Liver (tissue), 9 donors: ENCODE measurements around the gene DIAPH3. TPM values are rescaled to one million over a fixed set of nuclear protein-coding genes. Genes with fewer than 3 reads are reported as not detected.
A peak's percentile ranks its signal among the peaks of the same experiment; 100 is the strongest.

Source experiments
- DNase-seq: peaks from one replicate; pipeline ENCODE4 v3.0.0-alpha.2; 2017; ENCODE audit warnings: low spot score
- H3K27ac ChIP-seq, 2 donors: one replicate each; pipeline ENCODE4 v1.7.0; 2013; ENCODE audit warnings: inconsistent platforms in 2 of 2, low read length in 2 of 2, control low read depth in 1 of 2, low read depth in 1 of 2, mild to moderate bottlenecking in 1 of 2
- H3K27me3 ChIP-seq, 4 donors: one replicate each; pipeline versions ENCODE4 v1.6.1 to v1.7.0; 2013; ENCODE audit warnings: low read length in 3 of 4, inconsistent platforms in 1 of 4, mild to moderate bottlenecking in 1 of 4, moderate library complexity in 1 of 4; ENCODE audit not compliant: control insufficient read depth in 4 of 4, insufficient read depth in 4 of 4
- H3K36me3 ChIP-seq, 4 donors: one replicate each; pipeline versions ENCODE4 v1.6.1 to v1.7.0; 2013; ENCODE audit warnings: low read length in 3 of 4, mild to moderate bottlenecking in 3 of 4, low read depth in 1 of 4, moderate library complexity in 1 of 4; ENCODE audit not compliant: control insufficient read depth in 4 of 4, insufficient read depth in 3 of 4
- H3K4me1 ChIP-seq, 4 donors: one replicate each; pipeline versions ENCODE4 v1.6.1 to v1.7.0; 2013; ENCODE audit warnings: low read length in 3 of 4, mild to moderate bottlenecking in 3 of 4, moderate library complexity in 1 of 4; ENCODE audit not compliant: control insufficient read depth in 4 of 4, insufficient read depth in 4 of 4
- H3K4me3 ChIP-seq, 3 donors: one replicate each; pipeline versions ENCODE4 v1.6.1 to v1.7.0; 2013; ENCODE audit warnings: low read length in 3 of 3, control low read depth in 1 of 3, low read depth in 1 of 3, mild to moderate bottlenecking in 1 of 3
- H3K9ac ChIP-seq, 2 donors: one replicate each; pipeline ENCODE4 v1.7.0; 2013; ENCODE audit warnings: low read length in 2 of 2, mild to moderate bottlenecking in 2 of 2, moderate library complexity in 2 of 2, control low read depth in 1 of 2, low read depth in 1 of 2
- H3K9me3 ChIP-seq, 4 donors: one replicate each; pipeline versions ENCODE4 v1.6.1 to v1.7.0; 2013; ENCODE audit warnings: low read length in 3 of 4; ENCODE audit not compliant: control insufficient read depth in 4 of 4
- CTCF ChIP-seq: fragments of 150-350 bp; IDR thresholded peaks from 2 replicates; pipeline ENCODE4 v1.5.1; 2017; ENCODE audit warnings: improper control_type of control experiment, low read depth, low read length; ENCODE audit not compliant: missing input control
- EGR1 ChIP-seq, 2 donors: IDR thresholded peaks; 2 replicates each; pipeline ENCODE4 v1.6.1; 2016 to 2018; ENCODE audit warnings: antibody characterized with exemption in 2 of 2, low read depth in 2 of 2
- FOXA1 ChIP-seq: IDR thresholded peaks from 2 replicates; pipeline ENCODE4 v1.6.1; 2016; ENCODE audit warnings: antibody characterized with exemption
- FOXA2 ChIP-seq: IDR thresholded peaks from 2 replicates; pipeline ENCODE4 v1.6.1; 2016; ENCODE audit warnings: antibody characterized with exemption
- GABPA ChIP-seq, 2 donors: IDR thresholded peaks in 1 of 2; conservative IDR thresholded peaks in 1 of 2; 2 replicates each; pipeline ENCODE4 v1.6.1; 2016; ENCODE audit warnings: antibody characterized with exemption in 2 of 2, mild to moderate bottlenecking in 1 of 2, moderate library complexity in 1 of 2
- JUND ChIP-seq, 2 donors: IDR thresholded peaks; 2 replicates each; pipeline ENCODE4 v1.6.1; 2016; ENCODE audit warnings: antibody characterized with exemption in 2 of 2
- NR2F2 ChIP-seq: IDR thresholded peaks from 2 replicates; pipeline ENCODE4 v1.6.1; 2016; ENCODE audit warnings: antibody characterized with exemption
- RAD21 ChIP-seq, 2 donors: IDR thresholded peaks; 2 replicates each; pipeline ENCODE4 v1.6.1; 2016; ENCODE audit warnings: antibody characterized with exemption in 2 of 2, mild to moderate bottlenecking in 2 of 2
- REST ChIP-seq: IDR thresholded peaks from 2 replicates; pipeline ENCODE4 v1.6.1; 2016; ENCODE audit warnings: antibody characterized with exemption, mild to moderate bottlenecking
- SP1 ChIP-seq: IDR thresholded peaks from 2 replicates; pipeline ENCODE4 v1.6.1; 2018; ENCODE audit warnings: antibody characterized with exemption, mild to moderate bottlenecking
- TAF1 ChIP-seq: conservative IDR thresholded peaks from 2 replicates; pipeline ENCODE4 v1.6.1; 2016; ENCODE audit warnings: antibody characterized with exemption, mild to moderate bottlenecking
- ZBTB33 ChIP-seq: IDR thresholded peaks from 2 replicates; pipeline ENCODE4 v1.6.1; 2016; ENCODE audit warnings: antibody characterized with exemption
- WGBS: extraction: QIAGEN DNeasy Blood & Tissue Kit; methylation state at CpG from one replicate; pipeline ENCODE4 v1.1.7; 2013; 5-methylcytosine and 5-hydroxymethylcytosine counted together
- polyA plus RNA-seq, 2 donors: library from polyadenylated mRNA; stranded (reverse) in 1 of 2; unstranded in 1 of 2; fragments of 200-250 nt in 1 of 2; fragments of >200 nt in 1 of 2; fragmentation: Nextera tagmentation in 1 of 2; extraction: Ambion mirVana in 1 of 2; gene quantifications; one replicate each; pipeline versions ENCODE4 v1.2.1 to v1.2.3, GENCODE V29; 2013 to 2015
- total RNA-seq, 2 donors: library from RNA; depleted of rRNA; stranded (reverse); fragments of >200 nt; gene quantifications; one replicate each; pipeline ENCODE4 v1.2.3, GENCODE V29; 2014
- TF ChIP-seq, protein P1 (sequence below): IDR thresholded peaks from 2 replicates; pipeline ENCODE4 v1.6.1; 2016; ENCODE audit warnings: antibody characterized with exemption
- donor health status: healthy.
- donor health status: healthy.
- donor health status: healthy.
- donor health status: healthy.
- donor health status: healthy.

The DIAPH3 gene
- total and polyA plus RNA-seq, 4 donors: 0.08 to 11.1 (median 0.27) TPM

GRCh38 chr13:59915252-59915651, 248.5 kb downstream of the DIAPH3 start:
- H3K9me3 ChIP-seq: no peaks in the 10 kb centered on the region
- TF ChIP-seq, protein P1, sequence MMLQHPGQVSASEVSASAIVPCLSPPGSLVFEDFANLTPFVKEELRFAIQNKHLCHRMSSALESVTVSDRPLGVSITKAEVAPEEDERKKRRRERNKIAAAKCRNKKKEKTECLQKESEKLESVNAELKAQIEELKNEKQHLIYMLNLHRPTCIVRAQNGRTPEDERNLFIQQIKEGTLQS: no peak
- TF ChIP-seq SP1 (no peak), TAF1 (no peak), NR2F2 (no peak), JUND (IDR thresholded peaks at IDR 0.05) (no peak)
- H3K4me1 ChIP-seq: no peaks in the 10 kb centered on the region
- H3K27me3 ChIP-seq: no peaks in the 10 kb centered on the region
- H3K27ac ChIP-seq: no peak overlapping the region
- no peak for DNase-seq
- no peaks in the 10 kb centered on the region for H3K36me3 ChIP-seq
- H3K4me3 ChIP-seq: no peak overlapping the region
- WGBS: 97% methylated on average over 3 of the region's 3 CpGs
- no peak overlapping the region for H3K9ac ChIP-seq

DNA sequence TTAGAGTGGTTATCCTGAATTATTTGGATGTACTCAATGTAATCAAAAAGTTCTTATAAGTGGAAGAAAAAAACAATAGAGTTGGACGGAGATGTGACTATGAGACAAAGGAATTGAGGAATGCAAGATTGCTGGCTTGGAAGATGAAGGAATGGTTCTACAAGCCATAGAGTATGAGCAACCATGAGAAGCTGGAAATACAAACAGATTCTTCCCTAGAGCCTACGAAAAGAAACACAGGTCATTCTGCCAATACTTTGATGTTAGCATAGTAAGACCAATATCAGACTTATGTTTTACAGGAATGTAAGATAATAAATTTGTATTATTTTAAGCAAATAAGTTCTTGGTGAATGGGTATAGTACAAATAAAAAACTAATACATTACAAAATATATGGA, 249.2 kb downstream of the DIAPH3 start:
- TF ChIP-seq REST (no peak), EGR1 (IDR thresholded peaks at IDR 0.05; ENCODE audit: low read depth in 2 of 2) (no peak), FOXA2 (no peak), FOXA1 (no peak), ZBTB33 (no peak), GABPA (IDR thresholded peaks at IDR 0.05 in 1 of 2, conservative IDR thresholded peaks at IDR 0.05 in 1 of 2) (no peak)
- Histone ChIP-seq H3K27ac (no peak overlapping the region), H3K4me3 (no peak overlapping the region), H3K36me3 (no peaks in the 10 kb centered on the region), H3K9ac (no peak overlapping the region), H3K4me1 (no peaks in the 10 kb centered on the region), H3K27me3 (no peaks in the 10 kb centered on the region), H3K9me3 (no peaks in the 10 kb centered on the region)
- 92% methylated on average over 2 of the region's 2 CpGs for WGBS
- DNase-seq: no peak

GRCh38 chr13:59906413-59907049, 257.2 kb downstream of the DIAPH3 start:
- no peaks in the 10 kb centered on the region for H3K27me3 ChIP-seq
- no peaks in the 10 kb centered on the region for H3K4me1 ChIP-seq
- WGBS: 54% methylated on average over 7 of the region's 7 CpGs
- no peak overlapping the region for H3K27ac ChIP-seq
- no peak overlapping the region for H3K9ac ChIP-seq
- H3K4me3 ChIP-seq: no peak overlapping the region
- H3K9me3 ChIP-seq: no peaks in the 10 kb centered on the region
- DNase-seq: no peak
- TF ChIP-seq CTCF (peak; percentile 37), TAF1 (no peak), RAD21 (IDR thresholded peaks at IDR 0.05) (peak; percentile 76 to 78), EGR1 (IDR thresholded peaks at IDR 0.05; ENCODE audit: low read depth in 2 of 2) (no peak)
- no peaks in the 10 kb centered on the region for H3K36me3 ChIP-seq
